ENCODE results near the gene ASTN2.

Gene ASTN2

DNA sequence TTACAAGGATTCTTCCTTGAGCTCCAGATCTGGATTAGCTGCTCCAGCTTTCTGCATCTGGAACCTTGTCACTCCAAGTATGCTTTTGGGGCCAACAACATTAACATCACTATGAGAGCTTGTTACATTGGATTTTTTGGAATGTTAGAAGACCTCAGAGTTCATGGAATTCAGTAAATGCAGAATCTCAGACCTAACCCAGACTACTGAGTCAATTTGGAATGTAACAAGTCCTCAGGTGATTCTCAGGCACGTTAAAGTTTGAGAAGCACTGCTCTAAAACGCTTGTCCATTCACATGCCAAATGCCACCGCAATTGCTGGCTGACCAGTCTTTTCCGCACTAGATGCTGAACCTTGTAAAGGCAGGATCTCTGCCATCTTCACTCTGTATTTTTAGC is 979.2 kb downstream of the ASTN2 start:
- no peak for TF ChIP-seq ZFX (IDR thresholded peaks at IDR 0.05)
- TF ChIP-seq, protein P1, sequence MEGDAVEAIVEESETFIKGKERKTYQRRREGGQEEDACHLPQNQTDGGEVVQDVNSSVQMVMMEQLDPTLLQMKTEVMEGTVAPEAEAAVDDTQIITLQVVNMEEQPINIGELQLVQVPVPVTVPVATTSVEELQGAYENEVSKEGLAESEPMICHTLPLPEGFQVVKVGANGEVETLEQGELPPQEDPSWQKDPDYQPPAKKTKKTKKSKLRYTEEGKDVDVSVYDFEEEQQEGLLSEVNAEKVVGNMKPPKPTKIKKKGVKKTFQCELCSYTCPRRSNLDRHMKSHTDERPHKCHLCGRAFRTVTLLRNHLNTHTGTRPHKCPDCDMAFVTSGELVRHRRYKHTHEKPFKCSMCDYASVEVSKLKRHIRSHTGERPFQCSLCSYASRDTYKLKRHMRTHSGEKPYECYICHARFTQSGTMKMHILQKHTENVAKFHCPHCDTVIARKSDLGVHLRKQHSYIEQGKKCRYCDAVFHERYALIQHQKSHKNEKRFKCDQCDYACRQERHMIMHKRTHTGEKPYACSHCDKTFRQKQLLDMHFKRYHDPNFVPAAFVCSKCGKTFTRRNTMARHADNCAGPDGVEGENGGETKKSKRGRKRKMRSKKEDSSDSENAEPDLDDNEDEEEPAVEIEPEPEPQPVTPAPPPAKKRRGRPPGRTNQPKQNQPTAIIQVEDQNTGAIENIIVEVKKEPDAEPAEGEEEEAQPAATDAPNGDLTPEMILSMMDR (conservative IDR thresholded peaks at IDR 0.05) = no peak
- H3K27ac ChIP-seq = no peak overlapping the region

DNA sequence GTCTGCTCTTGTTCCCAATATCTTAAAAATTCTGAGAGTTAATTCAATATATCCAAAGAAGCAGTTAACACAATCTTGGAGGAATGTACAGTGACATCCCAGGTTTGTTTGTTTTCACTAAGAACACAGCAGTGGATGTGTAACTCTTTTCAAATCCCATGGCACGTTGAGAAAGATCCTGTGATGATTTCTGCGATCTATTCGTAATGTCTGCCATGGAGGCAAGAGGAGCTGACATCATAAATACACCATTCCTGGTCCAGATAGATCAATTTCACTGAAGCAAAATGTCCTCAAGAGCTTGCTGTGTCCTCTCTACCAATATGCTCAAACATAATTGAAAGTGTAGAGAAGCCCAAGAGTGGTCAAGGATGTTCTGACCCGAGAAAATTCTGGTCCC is 980.5 kb downstream of the ASTN2 start:
- no peak for TF ChIP-seq ZFX (IDR thresholded peaks at IDR 0.05)
- TF ChIP-seq, protein P1 (conservative IDR thresholded peaks at IDR 0.05) = no peak
- H3K27ac ChIP-seq = no peak overlapping the region

DNA sequence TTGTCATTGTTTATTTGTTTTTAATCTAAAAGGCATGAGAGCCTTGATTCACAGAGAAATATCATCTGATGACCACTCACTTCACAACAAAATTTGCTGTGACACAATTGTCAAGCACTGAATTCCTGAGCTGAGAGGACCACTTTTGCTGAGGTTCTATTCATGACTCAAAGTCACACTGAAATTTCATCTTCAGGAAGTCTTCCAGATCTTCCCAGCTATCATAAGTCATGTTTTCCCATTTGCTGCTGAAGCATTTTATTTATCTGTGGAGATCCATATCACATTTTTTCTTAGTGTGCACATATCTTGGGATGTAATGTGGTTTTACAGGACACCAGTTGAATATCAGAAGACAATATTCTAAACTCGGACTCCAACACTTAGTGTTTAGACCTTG is 982.8 kb downstream of the ASTN2 start:
- H3K27ac ChIP-seq = no peak overlapping the region
- TF ChIP-seq ZFX (IDR thresholded peaks at IDR 0.05) = no peak
- TF ChIP-seq, protein P1 (conservative IDR thresholded peaks at IDR 0.05) = no peak

DNA sequence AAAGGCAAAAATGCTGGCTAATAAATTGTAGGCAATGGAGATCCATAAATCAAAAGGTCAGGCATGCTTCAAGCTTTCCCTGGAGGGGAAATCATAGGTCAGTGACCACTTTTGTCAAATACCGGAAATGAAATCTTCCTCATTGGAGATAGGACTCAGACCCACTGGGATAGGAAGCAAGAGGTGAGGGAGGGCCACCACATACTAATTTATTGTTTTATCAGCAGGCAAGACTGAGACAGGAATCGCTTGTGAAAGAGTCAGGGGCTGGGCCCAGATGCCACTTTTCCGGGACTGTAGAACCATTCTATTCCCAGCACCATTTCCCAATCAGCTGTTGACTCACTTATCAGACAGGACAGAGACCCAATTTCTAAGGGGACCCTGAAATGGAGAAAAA is 984.0 kb downstream of the ASTN2 start:
- no peak overlapping the region for H3K27ac ChIP-seq
- TF ChIP-seq, protein P1 (conservative IDR thresholded peaks at IDR 0.05) = no peak
- no peak for TF ChIP-seq ZFX (IDR thresholded peaks at IDR 0.05)

DNA sequence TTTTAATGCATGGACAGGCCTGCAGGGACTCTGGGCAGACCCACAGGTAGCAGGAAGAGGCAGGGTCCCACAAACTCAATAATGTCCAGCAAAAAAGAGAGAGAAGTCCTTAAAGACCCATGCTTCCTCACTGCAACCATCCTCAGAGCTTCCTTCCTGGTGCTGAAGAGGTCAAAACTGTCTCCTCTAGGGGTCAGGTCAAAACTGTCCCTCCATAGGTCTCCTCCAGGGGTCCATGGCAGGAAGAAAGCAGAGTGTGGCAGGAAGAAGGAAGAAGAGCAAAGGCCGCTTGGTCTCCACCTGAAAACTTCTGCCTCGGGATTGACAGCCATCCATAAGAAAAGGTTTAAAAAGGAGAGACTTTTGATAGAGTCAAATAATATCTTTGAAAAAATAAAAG is 989.6 kb downstream of the ASTN2 start:
- TF ChIP-seq ZFX (IDR thresholded peaks at IDR 0.05) = no peak
- TF ChIP-seq, protein P1 (conservative IDR thresholded peaks at IDR 0.05) = no peak
- no peak overlapping the region for H3K27ac ChIP-seq

DNA sequence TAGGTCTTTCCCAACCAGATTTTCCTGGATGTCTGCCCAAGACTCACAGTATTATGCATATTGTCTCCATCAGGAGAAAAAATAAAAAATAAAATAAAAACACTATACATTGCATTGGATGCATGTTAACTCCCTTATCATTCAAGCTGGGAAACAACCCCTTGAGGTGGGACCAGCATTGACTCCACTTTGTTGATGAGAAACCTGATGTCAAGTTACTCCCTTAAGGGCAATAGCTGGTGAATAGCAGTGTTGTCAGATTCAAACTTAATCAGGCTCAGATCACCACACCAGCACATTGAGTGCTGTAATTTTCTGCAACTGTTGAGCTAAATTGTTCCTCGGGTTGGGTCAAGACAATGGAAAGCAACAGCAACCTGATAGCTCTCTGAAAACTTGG is 991.7 kb downstream of the ASTN2 start:
- TF ChIP-seq, protein P1 (conservative IDR thresholded peaks at IDR 0.05) = no peak
- no peak for TF ChIP-seq ZFX (IDR thresholded peaks at IDR 0.05)
- no peak overlapping the region for H3K27ac ChIP-seq

DNA sequence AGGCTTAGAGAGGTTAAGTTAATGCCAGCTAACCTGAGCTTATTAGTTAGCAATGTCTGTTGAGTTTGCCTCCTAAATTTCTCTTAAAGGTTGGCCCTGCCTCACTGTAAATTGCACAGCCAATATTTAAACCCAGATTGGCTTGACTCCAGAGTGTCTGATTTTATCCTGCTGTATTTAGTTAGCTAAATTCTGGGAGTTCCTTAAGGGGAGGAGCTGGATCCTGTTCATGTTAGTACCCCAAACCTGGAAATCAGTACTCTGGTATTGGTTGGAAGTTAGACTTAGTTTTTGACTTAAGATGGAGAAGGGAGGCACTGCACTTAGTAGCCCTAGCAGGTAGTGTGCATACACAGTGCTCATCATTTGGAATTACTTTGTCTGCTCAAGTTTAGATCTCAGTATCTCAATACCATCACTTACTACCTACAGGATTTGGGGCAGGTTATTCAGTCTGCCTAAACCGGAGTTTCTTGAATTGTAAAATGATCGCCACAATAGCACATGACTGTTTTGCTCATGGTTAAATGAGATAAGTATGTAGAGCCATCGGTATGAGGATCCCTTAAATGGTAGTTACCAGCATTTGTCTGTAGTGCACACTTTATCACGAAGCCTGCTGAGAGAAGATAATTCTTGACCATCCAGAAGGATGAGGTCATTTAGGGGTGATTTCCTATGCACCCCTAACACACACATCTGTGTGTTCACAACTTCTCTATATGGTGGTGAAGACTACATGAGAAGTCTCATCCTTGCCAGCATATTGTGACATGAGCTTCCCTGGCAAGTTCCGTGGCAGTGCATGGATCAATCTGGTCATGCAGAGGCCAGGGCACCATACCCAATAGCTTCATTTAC is 992.5 kb downstream of the ASTN2 start:
- TF ChIP-seq, protein P1 (conservative IDR thresholded peaks at IDR 0.05) = no peak
- no peak for TF ChIP-seq ZFX (IDR thresholded peaks at IDR 0.05)
- H3K27ac ChIP-seq = no peak overlapping the region
